ENCODE data around the gene FEM1C. TPM values are rescaled to one million over a fixed set of nuclear protein-coding genes. Genes with fewer than 3 reads are reported as not detected.
"Not testable (repeated sequence)": the region's sequence is repeated elsewhere in the genome, so short reads cannot be mapped to it uniquely, and the experiment has no call there.

FEM1C gene
- total and polyA plus RNA-seq, 12 donors, result 4.5 to 15.5 (median 11.9) TPM

DNA sequence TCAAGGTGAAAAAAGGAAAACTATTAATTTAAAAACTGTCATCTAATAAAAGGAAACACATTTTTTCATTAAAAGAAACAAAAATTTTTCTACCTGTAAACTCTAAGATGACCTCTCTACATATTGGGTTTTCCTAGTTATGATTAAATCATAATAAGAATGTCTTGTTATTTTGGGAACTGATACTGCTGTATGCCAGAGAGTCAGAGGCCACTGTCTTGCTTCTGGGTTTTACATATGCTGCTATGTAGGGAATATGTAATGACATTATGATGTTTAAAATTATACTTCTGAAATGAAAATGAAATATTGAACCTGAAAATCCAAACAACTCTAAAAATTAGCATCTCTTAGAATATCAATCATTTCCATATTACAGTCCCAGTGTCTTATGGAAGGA lies 63.7 kb downstream of the FEM1C start:
- H3K27ac ChIP-seq, result no peak overlapping the region
- no peaks in the 10 kb centered on the region for H3K36me3 ChIP-seq (replicated peaks in 1 of 2)
- intact Hi-C loops (cut with DNase I), result no loop called here
- no peaks in the 10 kb centered on the region for H3K4me1 ChIP-seq (replicated peaks in 1 of 2)
- no peaks in the 10 kb centered on the region for H3K9me3 ChIP-seq (replicated peaks in 1 of 3)
- no peak overlapping the region for H3K4me3 ChIP-seq
- H3K27me3 ChIP-seq, result no peaks in the 10 kb centered on the region
- TF ChIP-seq, protein P1, sequence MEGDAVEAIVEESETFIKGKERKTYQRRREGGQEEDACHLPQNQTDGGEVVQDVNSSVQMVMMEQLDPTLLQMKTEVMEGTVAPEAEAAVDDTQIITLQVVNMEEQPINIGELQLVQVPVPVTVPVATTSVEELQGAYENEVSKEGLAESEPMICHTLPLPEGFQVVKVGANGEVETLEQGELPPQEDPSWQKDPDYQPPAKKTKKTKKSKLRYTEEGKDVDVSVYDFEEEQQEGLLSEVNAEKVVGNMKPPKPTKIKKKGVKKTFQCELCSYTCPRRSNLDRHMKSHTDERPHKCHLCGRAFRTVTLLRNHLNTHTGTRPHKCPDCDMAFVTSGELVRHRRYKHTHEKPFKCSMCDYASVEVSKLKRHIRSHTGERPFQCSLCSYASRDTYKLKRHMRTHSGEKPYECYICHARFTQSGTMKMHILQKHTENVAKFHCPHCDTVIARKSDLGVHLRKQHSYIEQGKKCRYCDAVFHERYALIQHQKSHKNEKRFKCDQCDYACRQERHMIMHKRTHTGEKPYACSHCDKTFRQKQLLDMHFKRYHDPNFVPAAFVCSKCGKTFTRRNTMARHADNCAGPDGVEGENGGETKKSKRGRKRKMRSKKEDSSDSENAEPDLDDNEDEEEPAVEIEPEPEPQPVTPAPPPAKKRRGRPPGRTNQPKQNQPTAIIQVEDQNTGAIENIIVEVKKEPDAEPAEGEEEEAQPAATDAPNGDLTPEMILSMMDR (IDR thresholded peaks at IDR 0.05), result no peak
- TF ChIP-seq POLR2A (IDR thresholded peaks at IDR 0.05), result no peak
- DNase-seq, result no peak

- intact Hi-C loops (cut with DNase I), result no loop called here
- no peaks in the 10 kb centered on the region for H3K9me3 ChIP-seq (replicated peaks in 1 of 3)
- H3K36me3 ChIP-seq (replicated peaks in 1 of 2), result no peaks in the 10 kb centered on the region
- WGBS, 4 donors, result 72 to 96% (median 74%) methylated on average over 3 to 4 of the region's 4 CpGs
- no peaks in the 10 kb centered on the region for H3K27me3 ChIP-seq
- H3K4me3 ChIP-seq, result no peak overlapping the region
- TF ChIP-seq POLR2A (IDR thresholded peaks at IDR 0.05), result no peak
- TF ChIP-seq, protein P1 (IDR thresholded peaks at IDR 0.05), result no peak
- no peak for DNase-seq
- no peaks in the 10 kb centered on the region for H3K4me1 ChIP-seq (replicated peaks in 1 of 2)
- no peak overlapping the region for H3K27ac ChIP-seq
Measured at GRCh38 chr5:115480271-115480670, 64.3 kb downstream of the FEM1C start.

- H3K36me3 ChIP-seq (replicated peaks in 1 of 2); H3K4me3 ChIP-seq; H3K4me1 ChIP-seq (replicated peaks in 1 of 2); H3K27ac ChIP-seq; H3K9me3 ChIP-seq (replicated peaks in 1 of 3); H3K27me3 ChIP-seq; DNase-seq; intact Hi-C loops (cut with DNase I): not testable (repeated sequence)
- WGBS, 4 donors, result 45 to 69% (median 55%) methylated on average over 2 of the region's 2 CpGs
Measured at GRCh38 chr5:115479166-115479873, 65.3 kb downstream of the FEM1C start.

- Histone ChIP-seq H3K4me1 (replicated peaks in 1 of 2) (no peaks in the 10 kb centered on the region), H3K9me3 (replicated peaks in 1 of 3) (no peaks in the 10 kb centered on the region), H3K36me3 (replicated peaks in 1 of 2) (no peaks in the 10 kb centered on the region), H3K27ac (no peak overlapping the region), H3K4me3 (no peak overlapping the region), H3K27me3 (no peaks in the 10 kb centered on the region)
- no peak for DNase-seq
- no peak for TF ChIP-seq POLR2A (IDR thresholded peaks at IDR 0.05)
- TF ChIP-seq, protein P1 (IDR thresholded peaks at IDR 0.05), result no peak
- intact Hi-C loops (cut with DNase I), result no loop called here
- WGBS, 4 donors, result 68 to 79% (median 74%) methylated on average over 2 of the region's 2 CpGs
Measured at GRCh38 chr5:115478281-115478680, 66.3 kb downstream of the FEM1C start.

GRCh38 chr5:115477581-115477980 lies 67.0 kb downstream of the FEM1C start:
- no peak overlapping the region for H3K27ac ChIP-seq
- H3K9me3 ChIP-seq (replicated peaks in 1 of 3), result no peaks in the 10 kb centered on the region
- DNase-seq, result no peak
- H3K4me1 ChIP-seq (replicated peaks in 1 of 2), result no peaks in the 10 kb centered on the region
- TF ChIP-seq, protein P1 (IDR thresholded peaks at IDR 0.05), result no peak
- no peak for TF ChIP-seq POLR2A (IDR thresholded peaks at IDR 0.05)
- H3K36me3 ChIP-seq (replicated peaks in 1 of 2), result no peaks in the 10 kb centered on the region
- H3K27me3 ChIP-seq, result no peaks in the 10 kb centered on the region
- no peak overlapping the region for H3K4me3 ChIP-seq
- 76 to 91% (median 79%) methylated on average over 7 of the region's 7 CpGs for WGBS, 4 donors
- intact Hi-C loops (cut with DNase I), result no loop called here
